GM12865 (cell line): ENCODE measurements around the gene RASAL1.

ENCODE experiments used
- DNase-seq: peaks from one replicate; pipeline ENCODE4 v3.0.0; 2010; ENCODE audit warnings: low read depth
- H3K4me3 ChIP-seq: 2 replicates; pipeline ENCODE4 v1.5.1; 2011; ENCODE audit warnings: mild to moderate bottlenecking, low read depth, low read length, control low read depth
- CTCF ChIP-seq: IDR thresholded peaks from 2 replicates; pipeline ENCODE4 v1.5.1; 2011; ENCODE audit warnings: low read length, control low read depth, low read depth, inconsistent platforms; ENCODE audit not compliant: insufficient read depth; ENCODE audit errors: missing control alignments

RASAL1 gene

GRCh38 chr12:113170457-113170856, 34.9 kb upstream of the RASAL1 start:
- H3K4me3 ChIP-seq: no peak overlapping the region
- no peak for DNase-seq
- TF ChIP-seq CTCF: no peak

- no peak for TF ChIP-seq CTCF
- H3K4me3 ChIP-seq: no peak overlapping the region
- no peak for DNase-seq
Measured at GRCh38 chr12:113169697-113170096, 34.1 kb upstream of the RASAL1 start.

- no peak for DNase-seq
- TF ChIP-seq CTCF: no peak
- H3K4me3 ChIP-seq: no peak overlapping the region
Measured at GRCh38 chr12:113167868-113168267, 32.3 kb upstream of the RASAL1 start.

- TF ChIP-seq CTCF: no peak
- no peak overlapping the region for H3K4me3 ChIP-seq
- DNase-seq: no peak
Measured at GRCh38 chr12:113165521-113166450, 30.2 kb upstream of the RASAL1 start.

GRCh38 chr12:113164014-113164413, 28.5 kb upstream of the RASAL1 start:
- no peak for TF ChIP-seq CTCF
- no peak for DNase-seq
- H3K4me3 ChIP-seq: no peak overlapping the region

- no peak for TF ChIP-seq CTCF
- DNase-seq: no peak
- no peak overlapping the region for H3K4me3 ChIP-seq
Measured at GRCh38 chr12:113163030-113163360, 27.4 kb upstream of the RASAL1 start.
